GM18873 (cell line): ENCODE data around the gene ERBB2.

Experiments used
- ATAC-seq: cut with Tn5 transposase; IDR thresholded peaks from one replicate; pipeline ENCODE4 v1.9.1; 2021; ENCODE audit warnings: mild to moderate bottlenecking, moderate library complexity, moderate number of reproducible peaks; ENCODE audit not compliant: unreplicated experiment, low FRiP score

The ERBB2 gene

GRCh38 chr17:39699818-39700147 lies at the start of gene ERBB2:
Gene ERBB2 (plus strand): TSS chr17:39700064. CDS start chr17:39700239, 175 bp downstream.
- no peak for ATAC-seq

DNA sequence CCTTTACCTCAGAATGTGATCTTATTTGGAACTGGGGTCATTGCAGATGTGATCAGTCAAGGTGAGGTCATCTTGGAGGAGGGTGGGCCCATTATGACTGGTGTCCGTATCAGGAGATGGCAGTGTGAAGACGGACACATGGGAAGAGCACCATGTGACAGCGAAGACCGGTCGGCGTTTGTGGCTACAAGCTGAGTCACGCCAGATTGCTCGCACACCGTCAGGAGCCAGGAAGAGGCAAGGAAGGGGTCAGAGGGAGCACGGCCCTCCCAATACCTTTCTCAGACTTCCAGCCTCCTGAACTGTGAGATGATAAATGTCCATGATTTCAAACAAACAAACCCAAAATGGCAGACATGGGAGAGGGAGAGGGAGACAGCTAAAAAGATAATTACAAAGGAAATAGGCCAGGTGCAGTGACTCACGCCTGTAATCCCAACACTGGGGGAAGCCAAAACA lies 49.7 kb upstream of the ERBB2 start:
- ATAC-seq, result no peak

DNA sequence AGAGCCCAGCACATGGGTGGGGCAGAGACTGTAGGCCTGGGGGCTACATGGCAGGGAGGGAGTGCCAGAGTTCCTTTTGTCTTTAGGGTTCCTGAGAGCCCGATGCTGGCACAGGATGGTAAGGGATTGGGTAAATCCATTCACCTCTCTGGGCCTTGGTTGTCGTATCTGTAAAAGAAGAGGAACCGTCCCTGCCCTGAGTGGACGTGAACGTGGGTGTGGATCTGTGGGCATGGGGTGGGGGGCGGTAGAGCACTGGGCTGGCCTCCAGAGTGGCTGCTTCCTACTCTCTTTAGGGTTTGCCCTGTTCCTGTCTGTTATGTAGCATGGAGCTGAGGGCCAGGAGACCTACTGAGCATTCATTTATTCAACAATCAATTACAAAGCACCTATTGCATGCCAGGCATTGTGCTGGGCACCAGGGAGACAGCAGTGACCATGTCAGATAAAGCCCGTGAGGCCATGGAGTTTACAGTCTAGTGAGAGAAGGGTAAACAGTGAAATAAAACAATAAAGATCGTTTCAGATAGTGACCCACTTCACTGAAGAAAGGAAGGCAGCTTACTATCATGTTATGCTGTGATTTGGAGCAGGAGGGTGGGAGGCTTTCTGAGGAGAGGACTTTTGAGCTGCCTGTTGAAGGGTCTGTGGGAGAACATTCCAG lies 47.8 kb upstream of the ERBB2 start:
- no peak for ATAC-seq

DNA sequence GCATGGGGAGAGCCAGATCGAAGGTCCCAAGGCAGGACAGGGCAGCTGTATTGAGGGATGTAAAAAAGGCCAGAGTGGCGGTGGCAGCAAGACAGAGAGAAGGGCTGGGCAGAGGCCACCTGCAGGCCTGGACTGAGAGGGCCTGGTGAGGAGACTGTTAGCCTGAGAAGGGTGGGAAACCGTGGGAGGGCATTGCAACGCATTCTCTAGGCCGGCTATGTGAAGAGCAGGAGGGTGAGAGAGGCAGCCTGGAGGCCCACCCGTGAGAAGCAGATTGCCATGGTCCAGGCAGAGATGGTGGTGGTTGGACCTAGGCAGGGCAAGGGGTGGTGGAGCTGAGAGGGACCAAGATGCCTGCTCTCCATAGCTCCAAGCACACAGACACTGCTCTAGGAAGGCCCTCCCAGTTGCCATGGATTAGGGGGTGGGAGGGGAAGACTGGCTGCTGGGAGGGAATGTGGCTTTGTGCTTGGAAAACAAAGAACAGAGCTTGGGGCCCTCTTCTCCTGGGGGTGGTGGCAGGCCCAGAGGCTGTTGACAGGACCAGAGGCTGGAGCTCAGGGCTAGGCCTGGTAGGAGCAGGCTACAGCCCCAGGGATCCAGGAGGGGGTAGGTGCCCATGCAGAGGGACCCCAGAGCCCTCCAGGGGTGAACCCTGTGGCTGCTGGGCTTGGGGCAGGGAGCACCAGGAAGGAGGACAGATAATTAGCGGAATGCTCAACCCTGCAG lies 47.1 kb upstream of the ERBB2 start:
- ATAC-seq, result no peak

DNA sequence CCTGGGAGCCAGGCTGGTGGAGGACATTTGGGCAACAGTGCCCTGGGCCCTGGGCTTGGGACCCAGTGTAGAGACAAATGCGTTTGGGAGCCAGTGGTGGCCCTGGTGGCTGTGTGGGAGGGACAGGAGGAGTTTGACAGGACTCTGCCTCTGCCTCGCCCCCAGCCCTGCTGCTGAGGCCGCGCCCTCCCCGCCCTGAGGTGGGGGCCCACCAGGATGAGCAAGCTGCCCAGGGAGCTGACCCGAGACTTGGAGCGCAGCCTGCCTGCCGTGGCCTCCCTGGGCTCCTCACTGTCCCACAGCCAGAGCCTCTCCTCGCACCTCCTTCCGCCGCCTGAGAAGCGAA lies 46.6 kb upstream of the ERBB2 start:
- ATAC-seq, result no peak

GRCh38 chr17:39653662-39654331 lies 46.1 kb upstream of the ERBB2 start:
- no peak for ATAC-seq

DNA sequence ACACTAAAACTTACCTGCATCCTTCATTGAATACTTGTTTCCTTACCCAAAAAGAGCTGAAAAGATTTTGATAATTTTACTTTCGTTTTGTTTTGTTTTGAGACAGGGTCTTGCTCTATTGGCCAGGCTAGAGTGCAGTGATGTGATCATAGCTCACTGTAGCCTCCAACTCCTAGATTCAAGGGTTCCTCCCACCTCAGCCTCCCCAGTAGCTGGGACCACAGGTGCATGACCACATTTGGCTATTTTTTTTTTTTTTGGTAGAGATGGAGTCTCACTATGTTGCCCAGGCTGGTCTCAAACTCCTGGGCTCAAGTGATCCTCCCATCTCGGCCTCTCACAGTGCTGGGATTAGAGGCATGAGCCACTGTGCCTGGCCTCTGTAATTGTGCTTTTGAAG lies 44.8 kb upstream of the ERBB2 start:
- no peak for ATAC-seq

GRCh38 chr17:39658346-39658745 lies 41.5 kb upstream of the ERBB2 start:
- ATAC-seq, result no peak

- no peak for ATAC-seq
These were observed 41.1 kb upstream of the ERBB2 start for GRCh38 chr17:39658760-39659159.

DNA sequence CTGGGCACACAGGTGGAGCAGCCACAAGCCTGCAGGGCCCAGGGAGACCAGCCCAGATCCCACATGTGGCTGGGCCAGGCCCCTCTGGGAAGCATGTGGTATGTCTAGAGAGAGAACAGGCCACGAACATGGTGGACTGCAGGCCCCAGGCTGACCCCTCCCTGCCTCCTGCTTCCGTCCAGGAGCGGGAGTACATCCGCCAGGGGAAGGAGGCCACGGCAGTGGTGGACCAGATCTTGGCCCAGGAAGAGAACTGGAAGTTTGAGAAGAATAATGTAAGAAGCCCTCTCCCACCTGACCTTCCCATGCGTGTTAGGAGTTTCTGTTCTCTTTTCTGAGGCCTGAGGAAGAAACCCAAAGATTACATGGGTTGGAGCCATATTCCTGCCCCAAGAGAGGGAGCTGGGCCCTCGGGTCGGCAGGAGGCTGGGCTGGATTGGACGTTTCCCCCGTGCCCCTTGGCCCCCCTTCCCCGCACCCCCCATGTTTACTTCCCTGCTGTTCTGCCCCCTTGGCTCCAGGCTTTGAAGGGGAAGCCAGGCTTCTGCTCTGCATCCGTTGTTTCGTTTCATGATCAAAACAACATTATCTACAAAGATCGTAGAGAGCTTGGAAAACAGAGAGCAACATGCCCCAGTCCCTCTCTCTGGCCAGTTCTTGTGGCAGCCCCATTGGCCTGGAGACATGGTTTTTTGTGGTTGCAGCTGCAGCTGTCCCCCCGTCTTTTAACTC lies 40.4 kb upstream of the ERBB2 start:
- no peak for ATAC-seq

GRCh38 chr17:39660011-39660360 lies 39.9 kb upstream of the ERBB2 start:
- ATAC-seq, result no peak

- ATAC-seq, result no peak
These were observed 39.2 kb upstream of the ERBB2 start for GRCh38 chr17:39660397-39661385.

DNA sequence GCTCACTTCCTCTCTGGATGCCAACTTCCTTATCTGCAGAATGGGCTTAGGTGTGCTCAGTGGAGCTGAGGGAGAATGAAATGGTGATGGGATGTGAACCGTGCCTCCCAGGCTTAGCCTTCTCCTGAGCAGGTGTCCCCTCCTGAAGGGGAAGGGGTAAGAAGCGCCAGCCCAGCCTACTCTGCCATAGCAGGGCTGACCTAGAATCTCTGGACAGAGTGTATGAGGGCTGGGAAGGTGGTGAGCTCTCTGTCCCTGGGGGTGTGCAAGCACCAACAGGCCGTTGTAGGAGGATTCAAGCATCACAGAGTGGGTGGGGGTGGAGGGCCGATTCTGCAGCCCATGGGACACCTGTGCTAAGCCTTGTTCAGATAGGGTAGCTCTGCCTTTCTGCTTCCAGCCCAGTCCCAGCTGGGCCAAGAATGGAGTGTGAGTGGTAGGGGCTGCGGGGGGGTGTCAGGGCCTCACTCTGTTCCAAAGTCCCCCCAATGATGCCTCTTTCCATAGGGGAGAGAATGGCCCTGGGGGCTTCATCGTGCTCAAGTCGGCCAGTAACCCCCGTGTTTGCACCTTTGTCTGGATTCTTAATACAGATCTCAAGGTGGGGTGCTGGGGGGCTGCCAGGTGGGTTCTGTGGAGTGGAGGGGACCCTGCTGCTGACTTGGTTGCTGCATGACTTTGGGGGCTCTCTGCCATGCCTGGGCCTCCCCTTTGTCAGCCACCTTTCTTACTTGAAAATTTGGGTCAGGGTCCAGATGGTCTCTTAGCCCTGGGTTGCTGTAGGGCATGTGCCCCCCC lies 37.9 kb upstream of the ERBB2 start:
- no peak for ATAC-seq

DNA sequence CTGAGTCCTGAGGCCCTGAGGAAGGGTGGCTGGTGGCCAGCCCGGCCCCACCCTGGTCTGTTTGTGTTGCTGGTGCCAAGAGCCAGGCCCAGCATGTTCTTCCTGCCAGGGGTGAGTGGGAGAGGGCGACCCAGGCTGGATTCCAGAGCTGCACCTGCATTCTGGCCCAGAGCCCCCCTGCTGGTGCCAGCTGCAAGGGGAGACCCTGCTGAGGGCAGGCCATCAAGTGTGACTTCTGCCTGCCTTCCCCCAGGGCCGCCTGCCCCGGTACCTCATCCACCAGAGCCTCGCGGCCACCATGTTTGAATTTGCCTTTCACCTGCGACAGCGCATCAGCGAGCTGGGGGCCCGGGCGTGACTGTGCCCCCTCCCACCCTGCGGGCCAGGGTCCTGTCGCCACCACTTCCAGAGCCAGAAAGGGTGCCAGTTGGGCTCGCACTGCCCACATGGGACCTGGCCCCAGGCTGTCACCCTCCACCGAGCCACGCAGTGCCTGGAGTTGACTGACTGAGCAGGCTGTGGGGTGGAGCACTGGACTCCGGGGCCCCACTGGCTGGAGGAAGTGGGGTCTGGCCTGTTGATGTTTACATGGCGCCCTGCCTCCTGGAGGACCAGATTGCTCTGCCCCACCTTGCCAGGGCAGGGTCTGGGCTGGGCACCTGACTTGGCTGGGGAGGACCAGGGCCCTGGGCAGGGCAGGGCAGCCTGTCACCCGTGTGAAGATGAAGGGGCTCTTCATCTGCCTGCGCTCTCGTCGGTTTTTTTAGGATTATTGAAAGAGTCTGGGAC lies 37.1 kb upstream of the ERBB2 start:
- no peak for ATAC-seq

GRCh38 chr17:39663340-39663687 lies 36.5 kb upstream of the ERBB2 start:
- ATAC-seq, result no peak

DNA sequence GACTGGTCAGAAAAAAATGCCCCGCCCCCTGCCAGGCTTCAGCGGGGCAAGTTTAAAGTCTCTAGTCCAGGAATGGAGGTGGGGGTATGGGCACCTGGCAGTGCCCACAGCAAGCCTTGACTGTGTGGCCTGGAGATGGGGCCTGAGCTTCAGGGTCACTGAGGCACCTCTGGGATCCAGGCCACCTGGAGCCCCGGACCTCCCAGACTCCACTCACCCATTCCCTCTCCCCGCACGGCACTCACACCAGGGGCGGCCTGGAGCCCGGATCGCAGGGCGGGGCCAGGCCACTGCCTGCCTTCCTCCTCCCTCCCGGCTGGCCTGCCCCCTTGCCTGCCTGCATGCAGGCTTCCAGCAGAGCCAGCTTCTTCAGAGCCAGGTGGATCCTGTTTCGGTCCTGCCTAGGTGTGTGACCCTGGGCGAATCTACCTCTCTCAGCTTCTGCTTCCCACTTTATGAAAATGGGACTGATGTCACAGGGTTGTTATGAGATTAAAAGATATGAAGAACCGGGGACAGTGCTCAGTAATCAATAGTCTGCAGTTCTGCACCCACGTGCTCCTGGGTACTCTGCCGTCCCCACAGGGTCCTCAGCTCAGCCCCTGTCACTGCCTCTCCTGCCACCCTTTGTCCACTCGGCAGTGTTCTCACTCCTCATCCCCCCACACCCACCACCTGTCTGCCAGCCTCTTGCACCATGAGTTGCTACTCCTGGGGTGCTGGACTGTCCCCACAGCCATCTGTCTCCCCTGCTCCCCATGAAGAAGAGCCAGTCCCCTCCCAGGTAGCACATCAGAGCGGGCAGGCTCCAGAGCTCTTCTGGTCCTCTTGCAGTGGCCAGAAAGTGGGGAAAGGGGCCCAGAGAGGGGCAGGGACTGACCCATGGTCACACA lies 35.9 kb upstream of the ERBB2 start:
- ATAC-seq, result no peak
